Measurements from ENCODE around the gene UBE2U.
"Not testable (repeated sequence)": the region's sequence is repeated elsewhere in the genome, so short reads cannot be mapped to it uniquely, and the experiment has no call there.

Gene UBE2U

DNA sequence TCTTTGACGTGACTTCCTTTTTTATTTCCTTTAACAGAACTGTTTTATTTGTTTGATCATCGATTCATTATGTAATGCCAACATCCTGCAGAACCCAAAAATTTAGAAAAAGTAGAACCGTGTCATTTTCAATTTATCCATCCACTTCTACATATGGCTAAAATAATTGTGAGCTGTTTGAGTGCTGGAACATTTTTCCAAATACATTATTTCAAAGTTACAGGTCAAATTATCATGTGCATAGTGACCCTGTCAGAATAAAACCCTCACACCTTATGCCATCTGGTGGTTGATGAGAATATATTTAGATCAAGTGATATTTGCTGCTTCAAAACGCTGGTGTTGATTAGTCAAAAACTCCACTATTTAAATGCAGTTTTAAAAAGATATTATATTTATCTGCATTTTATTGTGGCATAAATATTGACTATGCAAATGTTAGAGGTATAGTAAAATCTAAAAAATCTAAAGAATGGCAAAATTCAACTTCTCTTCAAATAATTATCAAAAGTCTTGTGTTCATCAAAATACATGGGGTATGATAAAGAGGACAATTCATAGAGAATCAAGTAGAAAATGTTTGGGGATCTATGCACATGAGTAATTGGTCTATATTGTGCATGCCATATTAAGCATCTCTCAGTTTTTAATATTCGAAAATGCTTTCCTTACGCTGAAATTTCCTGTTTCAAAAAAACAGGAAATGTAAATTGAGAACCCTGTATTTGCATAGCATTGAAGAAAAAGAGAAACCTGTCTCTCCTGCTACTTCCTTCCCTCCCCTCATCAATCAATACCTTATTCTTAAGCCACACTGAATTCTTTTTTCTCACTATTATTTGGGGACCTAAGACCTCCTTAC is 39.7 kb downstream of the UBE2U start:
- no peak for DNase-seq

DNA sequence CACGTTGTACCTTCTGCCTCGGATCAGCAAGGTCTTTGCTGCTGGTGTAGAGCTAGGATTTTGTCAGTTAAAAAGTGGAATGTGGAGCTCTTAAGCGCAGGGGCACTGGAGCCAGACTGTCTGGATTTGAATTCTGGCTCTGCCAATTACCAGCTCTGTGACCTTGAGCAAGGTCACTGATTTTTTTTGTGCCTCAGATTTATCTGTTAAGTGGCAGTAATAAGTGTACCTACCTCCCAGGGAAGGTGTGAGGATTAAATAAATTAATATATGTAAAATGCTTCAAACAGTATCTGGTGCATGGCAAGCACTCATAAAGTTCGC is 40.3 kb downstream of the UBE2U start:
- DNase-seq: no peak

DNA sequence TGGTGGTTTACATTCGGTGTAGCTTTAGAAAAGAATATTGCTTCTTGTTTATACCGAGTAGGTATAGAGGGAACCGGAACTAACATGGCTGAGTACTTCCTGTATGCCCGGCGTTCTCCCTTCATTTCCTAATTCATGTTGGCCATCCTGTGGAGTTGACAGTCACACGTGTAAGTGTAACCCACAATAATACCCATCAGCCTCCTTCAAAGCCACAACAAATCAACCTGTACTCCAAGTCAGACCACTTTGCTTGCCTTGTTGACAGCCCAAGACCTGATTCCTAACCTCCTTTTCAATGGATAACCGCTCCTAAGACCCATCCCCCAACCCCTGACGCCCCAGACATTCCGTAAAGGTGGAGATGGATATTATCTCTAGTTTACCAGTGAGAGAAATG is 42.1 kb downstream of the UBE2U start:
- no peak for DNase-seq

DNA sequence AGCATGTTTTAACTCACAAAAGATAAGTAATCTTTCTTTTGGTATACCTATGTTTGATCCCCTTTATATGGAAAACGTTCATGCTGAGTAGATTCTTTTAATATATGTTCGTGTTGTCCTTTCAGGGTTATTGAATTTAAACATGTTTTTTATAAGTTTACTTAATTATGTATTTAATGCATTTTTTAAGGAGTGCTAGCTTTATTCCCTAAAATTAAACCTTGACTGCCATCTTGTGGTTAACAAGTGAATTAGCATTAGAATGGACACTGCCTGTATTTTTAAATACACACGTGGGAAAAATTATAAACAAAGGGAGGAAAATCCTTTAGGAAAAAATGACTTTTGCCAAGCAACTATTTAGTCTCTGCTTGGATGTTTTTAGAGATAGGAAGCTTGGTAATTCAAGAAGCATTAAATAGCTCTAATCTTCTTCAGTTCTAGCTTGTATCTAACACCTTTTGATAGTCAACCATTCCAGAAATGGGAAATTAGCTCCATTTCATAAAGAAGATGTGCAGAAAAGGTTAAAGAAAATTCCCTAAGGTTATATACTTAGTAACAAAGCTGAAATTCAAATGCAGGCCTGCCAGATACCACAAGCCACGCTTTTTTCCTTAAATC is 43.0 kb downstream of the UBE2U start:
- DNase-seq: no peak

DNA sequence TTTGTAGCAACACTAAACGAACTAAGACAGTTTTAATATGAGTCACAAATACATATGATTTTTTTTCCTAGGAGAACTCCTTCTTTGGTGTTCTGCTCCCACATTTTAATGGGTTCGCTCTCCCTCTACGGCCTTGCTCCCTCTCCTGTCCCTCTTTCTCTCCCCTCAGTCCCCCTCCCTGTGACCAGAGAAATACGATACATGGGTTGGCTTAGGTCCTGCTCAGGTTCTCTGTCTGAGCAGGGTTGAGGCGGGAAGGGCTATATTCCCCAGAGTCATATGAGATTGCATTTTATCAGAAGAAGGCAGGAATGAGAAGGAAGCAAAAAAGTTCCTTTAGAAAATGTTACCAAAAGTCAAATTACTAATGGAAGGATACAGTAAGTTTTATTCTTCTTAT is 44.6 kb downstream of the UBE2U start:
- DNase-seq: no peak

DNA sequence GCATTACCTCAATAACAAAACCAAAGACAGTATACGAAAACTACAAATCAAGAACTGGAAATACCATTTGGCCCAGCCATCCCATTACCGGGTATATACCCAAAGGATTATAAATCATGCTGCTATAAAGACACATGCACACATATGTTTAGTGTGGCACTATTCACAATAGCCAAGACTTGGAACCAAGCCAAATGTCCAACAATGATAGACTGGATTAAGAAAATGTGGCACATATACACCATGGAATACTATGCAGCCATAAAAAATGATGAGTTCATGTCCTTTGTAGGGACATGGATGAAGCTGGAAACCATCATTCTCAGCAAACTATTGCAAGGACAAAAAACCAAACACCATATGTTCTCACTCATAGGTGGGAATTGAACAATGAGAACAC is 47.0 kb downstream of the UBE2U start:
- not testable (repeated sequence) for DNase-seq

DNA sequence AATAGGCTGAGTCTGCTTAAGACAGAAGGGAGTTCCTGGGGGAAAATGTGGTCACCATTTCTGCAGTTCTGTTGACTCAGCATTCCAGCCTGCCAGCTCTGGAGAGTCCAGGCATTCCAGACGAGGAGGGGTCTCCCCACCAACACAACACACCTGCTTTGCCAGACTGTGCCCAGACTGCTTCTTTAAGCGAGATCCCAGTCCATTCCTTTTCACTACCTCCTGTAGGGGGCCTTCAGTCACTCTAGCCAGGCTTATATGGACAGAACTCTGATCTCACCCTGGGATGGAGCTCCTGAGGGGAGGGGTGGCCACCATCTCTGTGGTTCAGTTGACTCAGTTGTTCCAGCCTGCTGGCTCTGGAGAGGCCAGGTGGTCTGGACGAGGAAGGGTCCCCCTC is 48.5 kb downstream of the UBE2U start:
- DNase-seq: no peak

DNA sequence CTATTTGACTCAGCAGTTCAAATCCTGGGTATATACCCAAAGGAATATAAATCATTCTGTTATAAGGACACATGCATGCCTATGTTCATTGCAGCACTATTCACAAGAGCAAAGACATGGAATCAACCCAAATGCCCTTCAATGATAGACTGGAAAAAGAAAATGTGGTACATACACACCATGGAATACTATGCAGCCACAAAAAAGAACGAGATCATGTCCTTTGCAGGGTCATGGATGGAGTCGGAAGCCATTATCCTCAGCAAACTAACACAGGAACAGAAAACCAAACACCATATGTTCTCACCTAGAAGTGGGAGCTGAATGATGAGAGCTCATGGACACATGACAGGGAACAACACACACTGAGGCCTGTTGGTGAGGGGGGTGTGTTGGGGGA is 53.8 kb downstream of the UBE2U start:
- not testable (repeated sequence) for DNase-seq

DNA sequence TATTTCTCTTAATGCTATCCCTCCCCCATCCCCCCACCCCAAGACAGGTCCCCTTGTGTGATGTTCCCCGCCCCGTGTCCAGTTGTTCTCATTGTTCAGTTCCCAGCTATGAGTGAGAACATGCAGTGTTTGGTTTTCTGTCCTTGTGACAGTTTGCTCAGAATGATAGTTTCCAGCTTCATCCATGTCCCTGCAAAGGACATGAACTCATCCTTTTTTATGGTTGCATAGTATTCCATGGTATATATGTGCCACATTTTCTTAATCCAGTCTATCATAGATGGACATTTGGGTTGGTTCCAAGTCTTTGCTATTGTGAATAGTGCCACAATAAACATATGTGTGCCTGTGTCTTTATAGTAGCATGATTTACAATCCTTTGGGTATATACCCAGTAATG is 55.0 kb downstream of the UBE2U start:
- DNase-seq: not testable (repeated sequence)

DNA sequence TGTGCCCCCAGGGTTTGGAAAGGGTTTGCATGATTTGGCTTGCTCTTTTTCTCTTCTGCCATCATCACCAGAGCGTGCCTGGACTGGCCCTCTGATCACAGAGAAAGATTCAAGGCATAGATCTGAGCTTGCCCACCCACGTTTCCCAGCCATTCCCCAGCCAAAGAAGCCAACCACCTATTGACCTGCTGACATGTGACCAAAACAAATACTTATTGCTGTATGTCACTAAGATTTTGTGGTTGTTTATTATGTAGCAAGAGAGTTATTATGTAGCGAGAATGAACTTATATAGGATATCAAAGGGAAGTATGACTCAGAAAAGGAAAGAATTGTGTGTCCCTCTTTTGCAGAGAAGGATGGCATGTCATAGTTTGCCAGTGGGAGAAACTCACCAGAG is 59.9 kb downstream of the UBE2U start:
- DNase-seq: no peak

DNA sequence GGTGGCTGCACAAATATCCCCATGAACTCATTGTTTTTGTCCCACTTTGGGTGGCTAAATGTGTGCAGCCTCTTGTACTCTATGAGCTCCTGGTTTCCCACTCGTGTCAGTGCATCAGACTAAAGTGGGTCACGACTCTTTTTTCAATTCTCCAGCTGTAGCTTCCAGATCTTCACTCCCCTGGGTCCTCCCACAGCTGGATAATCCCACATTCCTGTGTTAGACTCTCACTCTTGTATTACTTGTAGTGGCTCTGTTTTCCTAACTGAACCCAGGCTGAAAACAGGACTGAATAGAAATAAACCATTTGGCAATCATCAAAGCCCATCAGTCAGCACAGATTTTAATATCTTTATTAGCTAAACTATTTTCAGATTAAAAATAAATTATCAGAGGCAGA is 60.4 kb downstream of the UBE2U start:
- no peak for DNase-seq

DNA sequence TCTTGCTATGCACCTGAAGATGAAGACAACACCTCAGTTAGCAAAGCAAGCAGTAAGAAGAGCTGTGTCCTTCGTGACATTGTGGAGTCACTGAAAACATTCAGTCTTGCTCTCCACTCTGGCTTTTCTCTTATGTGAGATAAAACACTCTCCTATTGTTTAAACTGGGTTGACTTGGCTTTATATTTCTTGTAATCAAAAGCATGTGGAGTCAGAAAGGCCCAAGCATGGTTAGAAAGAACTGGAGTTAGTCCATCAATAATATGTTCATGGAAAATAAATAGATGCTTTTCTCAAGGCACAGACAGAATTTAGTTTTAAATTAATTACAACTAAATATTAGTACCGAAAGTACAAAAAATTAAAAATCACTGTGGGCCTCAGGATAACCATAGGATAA is 61.7 kb downstream of the UBE2U start:
- no peak for DNase-seq

DNA sequence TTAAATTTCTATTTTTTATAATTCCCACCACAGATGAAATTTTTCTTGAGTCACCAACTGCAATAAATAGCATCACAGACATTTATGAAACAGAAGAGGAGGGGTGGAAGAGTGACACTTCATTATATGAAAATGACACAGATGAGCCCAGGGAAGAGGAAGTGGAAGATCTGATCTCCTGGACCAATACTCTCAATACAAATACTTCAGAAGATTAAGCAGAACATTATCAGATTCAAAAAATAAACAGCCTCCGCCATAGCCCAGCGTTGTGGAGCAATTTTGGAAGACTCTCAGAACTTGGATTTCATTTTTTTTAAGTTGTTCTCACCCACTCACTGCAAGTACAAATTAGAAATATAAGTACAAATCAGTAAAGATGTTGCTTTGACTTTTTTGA is 63.6 kb downstream of the UBE2U start:
- no peak for DNase-seq

DNA sequence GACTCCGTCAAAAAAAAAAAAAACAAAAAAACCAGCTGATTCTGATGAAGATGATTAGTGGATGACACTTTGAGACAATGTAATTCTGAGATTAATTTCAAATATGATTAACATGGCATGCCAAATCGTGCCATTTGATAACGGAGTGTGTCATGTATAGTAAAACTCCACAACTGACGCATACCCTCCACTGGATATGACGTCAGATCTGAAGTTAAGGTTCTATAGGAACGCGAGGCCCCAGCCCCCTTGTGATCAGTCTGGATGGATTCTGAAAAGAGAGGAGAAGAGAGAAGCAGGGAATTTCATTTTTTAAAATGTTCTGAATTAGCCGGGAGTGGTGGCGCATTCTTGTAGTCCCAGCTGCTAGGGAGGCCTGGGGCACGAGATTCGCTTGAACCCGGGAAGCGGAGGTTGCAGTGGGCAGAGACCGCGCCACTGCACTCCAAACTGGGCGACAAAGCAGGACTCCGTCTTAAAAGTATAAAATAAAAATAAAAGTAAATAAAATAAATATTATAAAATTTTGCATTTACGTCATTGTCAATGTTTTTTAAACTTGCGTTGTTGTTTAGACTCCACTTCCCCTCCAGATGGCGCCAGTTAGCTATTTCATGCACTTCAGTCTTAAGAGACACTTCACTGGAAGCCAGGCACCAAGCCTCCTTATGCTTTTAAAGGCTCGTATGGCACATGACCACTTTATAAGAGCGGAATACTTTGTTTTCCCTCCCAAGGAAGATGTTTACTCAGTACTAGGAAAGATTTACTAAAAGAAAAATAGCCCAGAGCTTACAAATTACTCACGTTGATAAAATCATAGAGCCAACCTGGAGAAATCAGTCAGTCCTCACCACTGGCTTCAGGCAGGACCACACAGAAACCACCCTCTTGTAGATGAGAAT is 65.5 kb downstream of the UBE2U start:
- peak; percentile 73 for DNase-seq

DNA sequence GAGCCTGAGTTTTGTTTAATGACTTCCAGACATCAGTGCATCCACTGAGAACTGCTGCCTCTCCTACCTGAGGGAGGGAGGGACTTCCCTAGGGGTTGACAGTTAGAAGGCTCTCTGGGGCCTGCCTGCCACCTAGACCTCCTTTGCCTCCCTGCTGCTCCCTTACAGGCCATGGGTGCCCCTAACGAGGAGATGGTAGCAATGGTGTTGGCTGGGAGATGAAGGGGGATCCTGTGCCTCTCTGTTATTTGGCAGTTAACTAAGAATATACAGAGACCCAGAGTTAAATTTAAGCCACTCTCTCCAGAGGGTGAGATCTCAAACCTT is 66.1 kb downstream of the UBE2U start:
- no peak for DNase-seq

DNA sequence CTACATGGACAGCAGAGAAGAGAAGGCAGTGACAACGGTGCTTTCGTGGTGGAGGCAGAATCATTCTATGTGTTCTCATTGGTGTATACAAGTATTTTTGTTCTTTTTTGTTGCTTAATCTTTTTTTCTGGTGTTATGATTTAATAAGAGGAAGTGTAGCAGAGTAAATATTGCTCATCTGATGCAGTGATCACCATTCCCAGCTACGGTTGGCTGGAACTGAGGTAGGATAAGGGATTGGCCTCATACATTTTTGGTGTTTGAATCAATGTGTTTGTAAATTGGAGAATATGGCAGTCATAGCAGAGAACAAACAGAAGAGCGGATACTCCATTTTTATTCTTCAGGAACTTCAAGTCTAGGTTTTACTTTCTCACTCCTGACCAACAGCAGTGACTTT is 76.6 kb downstream of the UBE2U start:
- no peak for DNase-seq

DNA sequence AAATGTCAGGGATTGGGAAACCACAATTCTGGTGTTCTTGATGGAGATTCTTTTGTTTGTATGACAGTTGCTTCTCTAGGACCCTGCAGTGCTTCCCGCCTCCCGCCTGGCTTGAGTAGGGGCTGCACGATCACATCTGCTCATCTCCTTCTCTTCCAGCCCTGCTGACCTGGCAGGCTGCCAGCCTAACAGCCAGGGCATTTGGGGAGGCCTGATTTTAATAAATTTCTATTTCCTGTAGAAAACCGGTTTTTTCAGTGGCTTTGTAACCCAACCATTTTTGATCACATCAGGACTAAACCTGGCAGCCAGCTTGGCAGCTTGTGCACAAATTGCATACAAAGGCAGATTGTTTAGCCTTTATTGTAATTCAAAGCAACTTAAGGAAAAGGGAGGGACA is 78.9 kb downstream of the UBE2U start:
- DNase-seq: no peak

DNA sequence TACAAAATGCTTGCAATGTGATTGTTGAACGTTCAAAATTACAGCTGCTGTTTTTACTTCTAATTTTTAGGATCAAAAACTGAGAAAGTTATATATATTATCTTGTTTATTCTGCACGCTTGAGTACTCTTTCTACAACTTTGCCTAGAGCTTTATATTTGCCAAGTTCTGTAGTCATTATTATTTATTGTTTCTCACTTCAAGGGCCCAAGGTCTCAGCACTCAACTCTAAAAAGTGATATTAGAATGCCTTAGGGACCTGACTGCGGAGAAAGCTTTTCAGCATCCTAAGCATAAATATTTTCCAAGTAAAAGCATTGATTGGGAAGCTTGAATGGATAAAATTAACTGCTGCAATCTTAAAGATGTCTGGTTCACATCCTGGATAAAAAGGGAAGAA is 83.6 kb downstream of the UBE2U start:
- no peak for DNase-seq

DNA sequence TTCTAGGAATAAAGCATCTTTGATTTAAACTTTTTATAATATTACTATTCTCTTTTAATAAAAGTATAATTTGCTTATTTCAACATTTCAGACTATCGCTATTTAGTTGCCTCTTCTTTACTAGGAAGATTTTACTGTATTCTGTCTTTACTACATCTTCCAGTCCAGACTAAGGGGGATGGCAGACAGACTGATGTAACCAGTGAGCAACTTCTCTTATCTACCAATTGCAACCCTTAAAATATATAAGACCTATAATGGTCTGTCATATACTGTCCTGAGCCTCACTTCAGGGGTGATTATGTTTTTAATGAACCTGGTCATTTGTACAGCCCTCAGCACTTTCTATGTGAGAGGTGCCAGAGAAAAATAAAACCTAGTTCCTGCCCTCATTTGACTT is 87.0 kb downstream of the UBE2U start:
- DNase-seq: no peak

DNA sequence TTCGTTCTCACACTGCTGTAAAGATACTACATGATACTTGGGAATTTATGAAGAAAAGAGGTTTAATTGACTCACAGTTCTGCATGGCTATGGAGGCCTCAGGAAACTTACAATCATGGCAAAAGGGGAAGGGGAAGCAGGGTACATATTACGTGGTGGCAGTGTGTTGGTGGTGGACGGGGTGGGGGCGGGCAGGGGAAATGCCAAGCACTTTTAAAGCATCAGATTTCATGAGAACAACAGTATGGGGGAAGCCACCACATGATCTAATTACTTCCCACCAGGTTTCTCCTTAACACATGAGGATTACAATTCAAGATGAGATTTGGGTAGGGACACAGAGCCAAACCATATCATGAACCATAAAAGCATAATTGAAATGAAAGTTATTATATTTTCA is 88.5 kb downstream of the UBE2U start:
- DNase-seq: no peak

DNA sequence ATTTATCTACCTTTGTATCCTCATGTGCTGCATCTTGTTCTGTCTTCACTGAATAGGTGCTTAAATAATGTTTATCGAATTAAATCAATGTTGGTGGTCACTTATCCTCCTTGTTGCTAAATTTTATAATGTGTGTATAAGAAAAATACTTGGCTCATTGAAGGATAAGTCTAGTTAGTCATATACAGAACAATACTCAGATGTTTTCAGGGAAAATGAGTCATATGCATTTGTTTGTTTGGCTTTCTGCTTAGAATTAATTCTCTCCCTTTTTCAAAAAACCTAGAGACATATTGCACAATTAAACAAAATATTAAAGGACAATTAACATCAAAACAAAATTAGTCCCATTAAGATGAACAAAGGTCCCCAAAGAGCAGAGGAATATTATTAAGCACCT is 89.0 kb downstream of the UBE2U start:
- no peak for DNase-seq

DNA sequence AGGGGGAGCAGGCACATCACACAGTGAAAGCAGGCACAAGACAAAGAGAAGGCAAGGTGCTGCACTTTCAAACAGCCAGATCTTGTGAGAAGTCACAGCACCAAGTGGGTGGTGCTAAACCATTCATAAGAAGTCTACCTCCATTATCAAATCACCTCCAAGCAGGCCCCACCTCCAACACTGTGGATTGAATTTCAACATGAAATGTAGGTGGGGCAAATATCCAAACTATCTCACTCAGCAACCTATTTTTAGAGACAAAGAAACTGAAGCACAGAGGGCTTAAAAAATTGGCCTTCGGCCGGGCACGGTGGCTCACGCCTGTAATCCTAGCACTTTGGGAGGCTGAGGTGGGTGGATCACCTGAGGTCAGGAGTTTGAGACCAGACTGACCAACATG is 90.4 kb downstream of the UBE2U start:
- DNase-seq: no peak

DNA sequence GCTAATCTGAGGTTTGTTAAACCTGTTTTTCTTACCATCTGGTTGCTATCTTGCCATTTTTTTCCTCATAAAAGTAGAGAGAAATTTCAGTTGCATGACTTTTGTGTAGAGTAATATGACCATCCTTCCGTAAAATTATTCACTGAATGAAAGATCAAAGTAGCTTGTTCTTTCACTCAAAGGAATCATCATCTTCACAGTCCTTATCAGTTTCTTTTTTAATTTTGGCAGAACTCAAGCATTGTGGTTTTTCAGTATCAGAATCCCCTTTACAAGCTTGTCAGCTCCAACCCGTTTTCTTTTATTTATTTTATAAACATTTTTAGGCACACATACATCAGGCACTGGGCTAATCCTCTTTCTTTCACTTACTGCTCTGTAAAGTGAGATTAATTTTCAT is 91.7 kb downstream of the UBE2U start:
- DNase-seq: no peak

DNA sequence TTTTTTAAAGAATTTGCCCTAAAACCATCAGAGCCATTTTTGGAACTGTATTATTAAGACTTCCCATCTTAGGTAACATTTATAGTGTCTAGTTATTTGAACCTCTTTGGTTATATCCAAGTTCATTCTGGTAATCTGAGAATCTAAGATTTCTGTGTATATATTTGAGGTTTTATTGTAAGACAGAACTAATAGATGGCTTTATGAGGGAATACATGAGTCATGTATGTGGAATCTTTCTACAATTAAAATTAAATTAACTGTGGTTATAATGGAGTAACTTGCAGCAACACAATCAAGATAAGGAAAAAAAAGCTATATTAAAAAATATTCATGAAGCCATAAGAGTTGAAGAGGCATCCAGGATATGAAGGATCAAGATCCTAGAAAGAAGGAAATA is 92.1 kb downstream of the UBE2U start:
- no peak for DNase-seq
